C1 segment of cervical spinal cord (tissue), 14 donors: ENCODE measurements around the gene UNC5B.

Source experiments
- DNase-seq, 14 donors: peaks; one replicate each; lab custom pipeline; 2025; lab: John Stamatoyannopoulos, UW

UNC5B gene

GRCh38 chr10:71339796-71340589, 127.6 kb downstream of the UNC5B start:
- no peak for DNase-seq

- DNase-seq, result no peak
Measured at GRCh38 chr10:71342573-71343391, 130.4 kb downstream of the UNC5B start.

- DNase-seq, result peak in 1 of 14 donors; percentile 28
Measured at GRCh38 chr10:71343392-71343773, 131.0 kb downstream of the UNC5B start.

GRCh38 chr10:71344154-71344925, 132.0 kb downstream of the UNC5B start:
- no peak for DNase-seq

- no peak for DNase-seq
Measured at GRCh38 chr10:71344993-71345480, 132.7 kb downstream of the UNC5B start.

- DNase-seq, result no peak
Measured at GRCh38 chr10:71345694-71346093, 133.3 kb downstream of the UNC5B start.

GRCh38 chr10:71346731-71347130, 134.4 kb downstream of the UNC5B start:
- DNase-seq, result no peak

- DNase-seq, result no peak
Measured at GRCh38 chr10:71347587-71348395, 135.4 kb downstream of the UNC5B start.

GRCh38 chr10:71348850-71349249, 136.5 kb downstream of the UNC5B start:
- DNase-seq, result no peak

GRCh38 chr10:71349406-71349805, 137.0 kb downstream of the UNC5B start:
- DNase-seq, result no peak

- no peak for DNase-seq
Measured at GRCh38 chr10:71351087-71351486, 138.7 kb downstream of the UNC5B start.

GRCh38 chr10:71351628-71352319, 139.4 kb downstream of the UNC5B start:
- DNase-seq, result peak in 5 of 14 donors; percentile 17 to 87 (median 23)
